ENCODE results near the gene LRP1.

- TF ChIP-seq CTCF (conservative IDR thresholded peaks at IDR 0.05; ENCODE audit: low read length) (no peak), EZH2phosphoT487 (IDR thresholded peaks at IDR 0.05; ENCODE audit: borderline replicate concordance) (no peak)
These were observed 24.4 kb upstream of the LRP1 start for GRCh38 chr12:57103856-57104255.

All from Loucy (cell line).